Gastrocnemius medialis (tissue), 4 donors: ENCODE measurements around the gene MED12L. TPM values are rescaled to one million over a fixed set of nuclear protein-coding genes. Genes with fewer than 3 reads are reported as not detected.

Source experiments
- ATAC-seq, 2 donors: fragments of 150-250 bp; one replicate each; pipeline ENCODE4 v1.9.1; 2016
- DNase-seq, 2 donors: peaks; one replicate each; pipeline ENCODE4 v3.0.0-alpha.2; 2019
- H3K27ac ChIP-seq, 4 donors: fragments of 200-600 bp; sonication (generic); 1 replicate in 1 of 4; 2 replicates in 3 of 4; pipeline ENCODE4 v1.5.1; 2016 to 2018; ENCODE audit warnings: mild to moderate bottlenecking in 2 of 4, moderate library complexity in 1 of 4
- H3K27me3 ChIP-seq, 3 donors: fragments of 200-600 bp; sonication (generic) in 2 of 3; 1 replicate in 1 of 3; 2 replicates in 2 of 3; pipeline versions ENCODE4 v1.5.1 to v1.6.0; 2016 to 2019; ENCODE audit warnings: mild to moderate bottlenecking in 1 of 3, moderate library complexity in 1 of 3
- H3K36me3 ChIP-seq, 2 donors: fragments of 200-600 bp; sonication (generic) in 1 of 2; one replicate each; pipeline ENCODE4 v1.5.1; 2017 to 2018
- H3K4me1 ChIP-seq, 2 donors: fragments of 200-600 bp; sonication (generic) in 1 of 2; one replicate each; pipeline ENCODE4 v1.5.1; 2016 to 2017; ENCODE audit warnings: mild to moderate bottlenecking in 2 of 2
- H3K4me3 ChIP-seq, 4 donors: fragments of 200-600 bp; sonication (generic) in 3 of 4; 1 replicate in 1 of 4; 2 replicates in 3 of 4; pipeline ENCODE4 v1.5.1; 2016 to 2019; ENCODE audit warnings: mild to moderate bottlenecking in 2 of 4
- H3K9me3 ChIP-seq, 3 donors: fragments of 200-600 bp; sonication (generic) in 2 of 3; 1 replicate in 1 of 3; 2 replicates in 2 of 3; pipeline ENCODE4 v1.5.1; 2016 to 2019
- CTCF ChIP-seq, 5 experiments: fragments of 450-650 bp in 3 of 5; fragments of 200-600 bp in 2 of 5; sonication (generic) in 2 of 5; IDR thresholded peaks in 4 of 5; conservative IDR thresholded peaks in 1 of 5; 1 replicate in 4 of 5; 2 replicates in 1 of 5; pipeline ENCODE4 v1.5.1; 2016 to 2019; ENCODE audit warnings: antibody characterized with exemption in 5 of 5, mild to moderate bottlenecking in 3 of 5, moderate library complexity in 3 of 5
- POLR2A ChIP-seq, 2 donors: fragments of 450-650 bp; IDR thresholded peaks; one replicate each; pipeline ENCODE4 v1.6.1; 2017; ENCODE audit warnings: antibody characterized with exemption in 2 of 2, mild to moderate bottlenecking in 2 of 2, moderate library complexity in 2 of 2
- in situ Hi-C, 4 donors: fragments of 200-750 bp; cut with MboI; loops; one replicate each; pipeline versions ENCODE4 v1.15.0 to v1.8.0; 2017; ENCODE audit warnings: low sequenced_read_pairs in 4 of 4
- intact Hi-C: fragments of 100-400 bp; cut with DNase I; formaldehyde crosslinking; loops from one replicate; pipeline ENCODE4 v1.15.1; 2023; ENCODE audit warnings: low total_unique reads
- total RNA-seq, 4 donors: library from RNA; depleted of rRNA; stranded (reverse); fragments of >200 nt; gene quantifications; one replicate each; pipeline versions ENCODE4 v1.1.0 to v1.2.3, GENCODE V29; 2016

MED12L gene
- total RNA-seq, 4 donors from 2014 or later = 0.05 to 1.2 (median 0.10) TPM

GRCh38 chr3:151371526-151371925 is 286.1 kb downstream of the MED12L start:
- intact Hi-C loops (no loop called here), in situ Hi-C loops (no loop called here)
- H3K27ac ChIP-seq = no peak overlapping the region
- no peak overlapping the region for H3K4me3 ChIP-seq
- no peak for DNase-seq
- H3K36me3 ChIP-seq = no peaks in the 10 kb centered on the region
- H3K4me1 ChIP-seq = no peaks in the 10 kb centered on the region
- ATAC-seq = no peak
- TF ChIP-seq CTCF (IDR thresholded peaks at IDR 0.05 in 4 of 5, conservative IDR thresholded peaks at IDR 0.05 in 1 of 5) (no peak), POLR2A (IDR thresholded peaks at IDR 0.05) (no peak)
- no peaks in the 10 kb centered on the region for H3K27me3 ChIP-seq
- no peaks in the 10 kb centered on the region for H3K9me3 ChIP-seq

- intact Hi-C loops = no loop called here
- no peaks in the 10 kb centered on the region for H3K36me3 ChIP-seq
- no peaks in the 10 kb centered on the region for H3K27me3 ChIP-seq
These were observed 286.8 kb downstream of the MED12L start for GRCh38 chr3:151372063-151372820.

GRCh38 chr3:151377768-151378385 is 292.4 kb downstream of the MED12L start:
- Histone ChIP-seq H3K9me3 (no peaks in the 10 kb centered on the region), H3K4me3 (no peak overlapping the region), H3K27ac (no peak overlapping the region), H3K36me3 (no peaks in the 10 kb centered on the region), H3K27me3 (no peaks in the 10 kb centered on the region), H3K4me1 (no peaks in the 10 kb centered on the region)
- in situ Hi-C loops = no loop called here
- DNase-seq (no peak), ATAC-seq (no peak)
- TF ChIP-seq CTCF (IDR thresholded peaks at IDR 0.05 in 4 of 5, conservative IDR thresholded peaks at IDR 0.05 in 1 of 5) (no peak), POLR2A (IDR thresholded peaks at IDR 0.05) (no peak)
- intact Hi-C loops = no loop called here

More at GRCh38 chr3:151372063-151372820, 286.8 kb downstream of the MED12L start:
- DNase-seq = no peak
- Histone ChIP-seq H3K9me3 (no peaks in the 10 kb centered on the region), H3K4me3 (no peak overlapping the region), H3K27ac (no peak overlapping the region), H3K4me1 (no peaks in the 10 kb centered on the region)
- TF ChIP-seq POLR2A (IDR thresholded peaks at IDR 0.05) (no peak), CTCF (IDR thresholded peaks at IDR 0.05 in 4 of 5, conservative IDR thresholded peaks at IDR 0.05 in 1 of 5) (no peak)
- in situ Hi-C loops = no loop called here
- no peak for ATAC-seq

- Histone ChIP-seq H3K27ac (no peak overlapping the region), H3K27me3 (no peaks in the 10 kb centered on the region), H3K9me3 (no peaks in the 10 kb centered on the region), H3K36me3 (no peaks in the 10 kb centered on the region), H3K4me3 (no peak overlapping the region), H3K4me1 (no peaks in the 10 kb centered on the region)
- DNase-seq (no peak), ATAC-seq (no peak)
- in situ Hi-C loops (no loop called here), intact Hi-C loops (no loop called here)
- TF ChIP-seq CTCF (IDR thresholded peaks at IDR 0.05 in 4 of 5, conservative IDR thresholded peaks at IDR 0.05 in 1 of 5) (no peak), POLR2A (IDR thresholded peaks at IDR 0.05) (no peak)
These were observed 293.7 kb downstream of the MED12L start for GRCh38 chr3:151379083-151379734.
